ENCODE data around the gene RNF41. TPM values are rescaled to one million over a fixed set of nuclear protein-coding genes. Genes with fewer than 3 reads are reported as not detected.
"Not testable (repeated sequence)": the region's sequence is repeated elsewhere in the genome, so short reads cannot be mapped to it uniquely, and the experiment has no call there.

RNF41 gene
- total RNA-seq, 3 donors from 2014 or later (not counting 1 experiment from before 2014, with no cell fraction given), result 32.3 to 44.5 (median 38.6) TPM

DNA sequence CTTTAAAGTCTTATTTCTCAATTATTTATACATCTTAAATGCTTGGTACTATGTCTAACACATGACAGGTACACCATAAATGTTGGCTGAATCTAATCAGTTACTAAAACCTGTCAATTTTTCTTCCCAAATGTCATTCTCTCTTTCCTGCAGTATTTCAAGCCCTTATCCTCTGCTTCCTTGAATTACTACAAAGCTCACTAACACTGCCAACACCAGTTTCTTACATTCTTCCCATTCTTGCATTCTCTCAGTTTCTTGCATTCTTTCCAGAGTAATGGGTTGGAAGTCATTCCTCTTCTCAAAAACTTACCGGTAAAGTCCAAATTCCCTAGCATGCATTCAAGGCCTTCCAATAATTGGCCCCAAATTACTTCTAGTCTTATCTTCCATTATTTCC lies 22.9 kb downstream of the RNF41 start:
- TF ChIP-seq, protein P1, sequence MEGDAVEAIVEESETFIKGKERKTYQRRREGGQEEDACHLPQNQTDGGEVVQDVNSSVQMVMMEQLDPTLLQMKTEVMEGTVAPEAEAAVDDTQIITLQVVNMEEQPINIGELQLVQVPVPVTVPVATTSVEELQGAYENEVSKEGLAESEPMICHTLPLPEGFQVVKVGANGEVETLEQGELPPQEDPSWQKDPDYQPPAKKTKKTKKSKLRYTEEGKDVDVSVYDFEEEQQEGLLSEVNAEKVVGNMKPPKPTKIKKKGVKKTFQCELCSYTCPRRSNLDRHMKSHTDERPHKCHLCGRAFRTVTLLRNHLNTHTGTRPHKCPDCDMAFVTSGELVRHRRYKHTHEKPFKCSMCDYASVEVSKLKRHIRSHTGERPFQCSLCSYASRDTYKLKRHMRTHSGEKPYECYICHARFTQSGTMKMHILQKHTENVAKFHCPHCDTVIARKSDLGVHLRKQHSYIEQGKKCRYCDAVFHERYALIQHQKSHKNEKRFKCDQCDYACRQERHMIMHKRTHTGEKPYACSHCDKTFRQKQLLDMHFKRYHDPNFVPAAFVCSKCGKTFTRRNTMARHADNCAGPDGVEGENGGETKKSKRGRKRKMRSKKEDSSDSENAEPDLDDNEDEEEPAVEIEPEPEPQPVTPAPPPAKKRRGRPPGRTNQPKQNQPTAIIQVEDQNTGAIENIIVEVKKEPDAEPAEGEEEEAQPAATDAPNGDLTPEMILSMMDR (IDR thresholded peaks at IDR 0.05), result no peak
- 100% methylated on average over 1 of the region's 1 CpG for WGBS (ENCODE audit: insufficient coverage)
- no peaks in the 10 kb centered on the region for H3K4me1 Mint-ChIP-seq
- no peak for ATAC-seq
- H3K4me3 ChIP-seq (ENCODE audit: low read length), result no peak overlapping the region
- H3K27ac ChIP-seq (ENCODE audit: low read length), result no peak overlapping the region
- no peak overlapping the region for H3K27ac Mint-ChIP-seq
- H3K36me3 Mint-ChIP-seq, result no peaks in the 10 kb centered on the region
- H3K9me3 ChIP-seq (ENCODE audit: control insufficient read depth, insufficient read depth, low read length), result no peaks in the 10 kb centered on the region
- no peaks in the 10 kb centered on the region for H3K27me3 ChIP-seq (ENCODE audit: control insufficient read depth, insufficient read depth, low read length)
- no peaks in the 10 kb centered on the region for H3K36me3 ChIP-seq (ENCODE audit: control insufficient read depth, insufficient read depth, low read length)
- intact Hi-C loops (cut with micrococcal nuclease), result loop anchor here (10.0 kb wide), 1 partner anchor 154 kb away; the partner anchor contains the start of gene RPS26
- H3K27me3 Mint-ChIP-seq (ENCODE audit: low read depth in 2 of 2), result no peaks in the 10 kb centered on the region
- no peaks in the 10 kb centered on the region for H3K4me1 ChIP-seq (ENCODE audit: control insufficient read depth, insufficient read depth, low read length)
- DNase-seq, result no peak
- no peak overlapping the region for H3K4me3 Mint-ChIP-seq
- H3K9me3 Mint-ChIP-seq, result no peaks in the 10 kb centered on the region

DNA sequence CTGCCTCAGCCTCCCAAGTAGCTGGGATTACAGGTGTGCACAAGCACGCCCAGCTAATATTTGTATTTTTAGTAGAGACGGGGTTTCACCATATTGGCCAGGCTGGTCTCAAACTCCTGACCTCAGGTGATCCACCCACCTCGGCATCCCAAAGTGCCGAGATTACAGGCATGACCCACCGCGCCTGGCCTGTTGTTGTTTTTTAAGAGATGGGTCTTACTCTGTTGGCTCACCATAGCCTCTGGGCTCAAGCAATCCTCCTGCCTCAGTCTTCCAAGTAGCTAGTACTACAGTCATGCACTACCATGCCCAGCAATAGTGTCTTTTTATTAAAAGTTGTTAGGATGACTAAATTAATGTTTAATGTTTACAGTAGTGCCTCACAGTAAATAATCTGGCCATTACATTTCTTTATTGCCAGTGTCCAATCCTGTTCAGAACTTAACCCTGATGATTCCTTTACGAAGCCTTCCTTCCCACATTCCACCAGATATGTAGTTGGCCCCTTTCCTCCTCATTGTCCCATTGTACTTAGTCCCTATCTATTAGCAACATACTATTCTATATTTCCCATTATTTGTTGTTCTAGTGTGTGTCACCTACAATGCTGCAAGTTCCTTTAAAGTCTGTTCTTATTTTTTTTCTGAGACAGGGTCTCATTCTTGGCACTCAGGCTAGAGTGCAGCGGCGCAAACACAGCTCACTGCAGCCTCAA lies 23.6 kb downstream of the RNF41 start:
- Mint-ChIP-seq H3K36me3 (no peaks in the 10 kb centered on the region), H3K9me3 (no peaks in the 10 kb centered on the region), H3K27me3 (ENCODE audit: low read depth in 2 of 2) (no peaks in the 10 kb centered on the region), H3K27ac (no peak overlapping the region), H3K4me1 (peaks cover 2 to 5% of the 10 kb centered on the region in 2 donors), H3K4me3 (no peak overlapping the region)
- 95% methylated on average over 9 of the region's 9 CpGs for WGBS (ENCODE audit: insufficient coverage)
- TF ChIP-seq, protein P1 (IDR thresholded peaks at IDR 0.05), result no peak
- Histone ChIP-seq H3K36me3 (ENCODE audit: control insufficient read depth, insufficient read depth, low read length) (no peaks in the 10 kb centered on the region), H3K27me3 (ENCODE audit: control insufficient read depth, insufficient read depth, low read length) (no peaks in the 10 kb centered on the region), H3K4me3 (ENCODE audit: low read length) (no peak overlapping the region), H3K9me3 (ENCODE audit: control insufficient read depth, insufficient read depth, low read length) (no peaks in the 10 kb centered on the region), H3K27ac (ENCODE audit: low read length) (no peak overlapping the region), H3K4me1 (ENCODE audit: control insufficient read depth, insufficient read depth, low read length) (no peaks in the 10 kb centered on the region)
- no peak for ATAC-seq
- intact Hi-C loops (cut with micrococcal nuclease), result loop anchor here (10.0 kb wide), 1 partner anchor 153 kb away; the partner anchor contains the start of gene RPS26
- no peak for DNase-seq

DNA sequence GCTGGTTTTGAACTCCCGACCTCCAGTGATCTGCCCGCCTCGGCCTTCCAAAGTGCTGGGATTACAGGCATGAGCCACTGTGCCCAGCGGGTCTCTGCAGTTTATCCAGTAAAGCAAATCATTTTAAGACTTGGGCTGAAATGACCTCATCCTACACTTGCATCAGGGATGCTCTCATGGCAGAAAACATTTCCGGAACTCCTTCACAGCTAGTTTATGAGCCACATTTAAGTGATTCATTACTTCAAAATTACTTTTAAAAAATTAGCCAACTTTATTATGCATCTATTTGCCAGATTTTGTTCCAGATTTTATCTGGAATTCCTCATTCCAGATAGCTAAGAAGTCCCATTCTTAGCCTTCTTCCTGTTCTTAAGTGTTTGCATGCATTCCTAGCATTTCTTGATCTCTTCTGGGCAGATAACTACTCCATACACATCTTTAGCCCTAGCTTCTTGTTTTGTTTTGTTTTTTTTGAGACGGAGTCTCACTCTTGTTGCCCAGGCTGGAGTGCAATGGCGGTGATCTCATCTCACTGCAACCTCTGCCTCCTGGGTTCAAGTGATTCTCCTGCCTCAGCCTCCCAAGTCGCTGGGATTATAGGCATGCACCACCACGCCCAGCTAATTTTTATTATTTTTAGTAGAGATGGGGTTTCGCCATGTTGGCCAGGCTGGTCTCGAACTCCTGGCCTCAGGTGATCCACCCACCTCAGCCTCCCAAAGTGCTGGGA lies 24.7 kb downstream of the RNF41 start:
- not testable (repeated sequence) for H3K4me3 ChIP-seq (ENCODE audit: low read length); DNase-seq; H3K4me3 Mint-ChIP-seq; H3K27ac ChIP-seq (ENCODE audit: low read length); H3K36me3 ChIP-seq (ENCODE audit: control insufficient read depth, insufficient read depth, low read length); H3K27ac Mint-ChIP-seq; H3K9me3 ChIP-seq (ENCODE audit: control insufficient read depth, insufficient read depth, low read length); ATAC-seq; H3K27me3 ChIP-seq (ENCODE audit: control insufficient read depth, insufficient read depth, low read length); H3K36me3 Mint-ChIP-seq; H3K27me3 Mint-ChIP-seq (ENCODE audit: low read depth in 2 of 2); H3K9me3 Mint-ChIP-seq; H3K4me1 ChIP-seq (ENCODE audit: control insufficient read depth, insufficient read depth, low read length)
- peaks cover 8 to 12% of the 10 kb centered on the region in 2 donors for H3K4me1 Mint-ChIP-seq
- intact Hi-C loops (cut with micrococcal nuclease), result loop anchor here (10.0 kb wide), 1 partner anchor 152 kb away; the partner anchor contains the start of gene RPS26
- WGBS (ENCODE audit: insufficient coverage), result 97% methylated on average over 8 of the region's 11 CpGs

DNA sequence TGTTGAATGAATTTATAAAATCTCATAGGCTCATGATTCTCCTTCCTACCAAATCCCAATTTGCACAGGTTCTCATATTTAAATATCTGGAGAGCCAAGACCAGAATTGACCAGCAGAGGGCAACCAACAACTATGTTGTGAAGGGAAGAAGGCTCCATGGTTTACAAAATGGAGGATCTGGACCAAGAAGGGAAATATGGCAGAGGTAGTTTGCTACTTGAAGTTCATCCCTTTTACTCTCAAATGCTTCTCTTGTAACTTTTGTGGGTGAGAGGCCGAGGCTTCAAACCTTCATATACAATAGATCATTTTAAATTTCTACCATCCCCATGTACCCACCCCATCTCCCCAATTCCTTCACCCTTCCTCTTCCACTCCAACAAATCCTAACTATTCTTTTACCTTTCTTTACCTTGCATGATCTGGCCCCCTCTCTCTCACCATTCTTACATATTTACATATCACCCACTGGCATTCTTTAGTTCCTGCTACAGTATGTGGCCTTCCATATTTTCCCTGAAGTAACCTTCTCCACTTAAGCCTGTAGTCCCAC lies 28.6 kb downstream of the RNF41 start:
- peak; percentile 23 to 90 for DNase-seq
- no peaks in the 10 kb centered on the region for H3K36me3 ChIP-seq (ENCODE audit: control insufficient read depth, insufficient read depth, low read length)
- ATAC-seq, result peak in 2 of 3 donors; percentile 14 to 16
- no peak overlapping the region for H3K4me3 ChIP-seq (ENCODE audit: low read length)
- peak overlapping the region; percentile 79 for H3K4me3 Mint-ChIP-seq
- no peaks in the 10 kb centered on the region for H3K9me3 ChIP-seq (ENCODE audit: control insufficient read depth, insufficient read depth, low read length)
- intact Hi-C loops (cut with micrococcal nuclease), result loop anchor here (1.0 to 10.0 kb wide), 5 partner anchors 29 to 271 kb away; partner anchors contain the start of genes ANKRD52, CS and RPS26
- no peaks in the 10 kb centered on the region for H3K27me3 ChIP-seq (ENCODE audit: control insufficient read depth, insufficient read depth, low read length)
- H3K27ac ChIP-seq (ENCODE audit: low read length), result no peak overlapping the region
- H3K4me1 ChIP-seq (ENCODE audit: control insufficient read depth, insufficient read depth, low read length), result peaks cover 18% of the 10 kb centered on the region
- H3K27me3 Mint-ChIP-seq (ENCODE audit: low read depth in 2 of 2), result no peaks in the 10 kb centered on the region
- no peaks in the 10 kb centered on the region for H3K9me3 Mint-ChIP-seq
- no peaks in the 10 kb centered on the region for H3K36me3 Mint-ChIP-seq
- peaks cover 30 to 34% of the 10 kb centered on the region in 2 donors for H3K4me1 Mint-ChIP-seq
- TF ChIP-seq, protein P1 (IDR thresholded peaks at IDR 0.05), result peak; percentile 76
- WGBS (ENCODE audit: insufficient coverage), result 50% methylated on average over 1 of the region's 1 CpG
- peak overlapping the region; percentile 25 to 58 for H3K27ac Mint-ChIP-seq
